ENCODE results near the gene ENPEP.

Gene ENPEP

GRCh38 chr4:110516106-110516922 lies 40.4 kb downstream of the ENPEP start:
- no peak overlapping the region for H3K27ac Mint-ChIP-seq
- no peaks in the 10 kb centered on the region for H3K27me3 Mint-ChIP-seq (ENCODE audit: low read depth)
- H3K36me3 Mint-ChIP-seq (ENCODE audit: low read depth): peaks cover 16% of the 10 kb centered on the region
- peak overlapping the region in 2 of 3 experiments; percentile 40 to 68 for H3K4me3 Mint-ChIP-seq
- H3K9me3 Mint-ChIP-seq: no peaks in the 10 kb centered on the region
- H3K4me1 Mint-ChIP-seq: peaks cover 5% of the 10 kb centered on the region
- TF ChIP-seq, protein P1, sequence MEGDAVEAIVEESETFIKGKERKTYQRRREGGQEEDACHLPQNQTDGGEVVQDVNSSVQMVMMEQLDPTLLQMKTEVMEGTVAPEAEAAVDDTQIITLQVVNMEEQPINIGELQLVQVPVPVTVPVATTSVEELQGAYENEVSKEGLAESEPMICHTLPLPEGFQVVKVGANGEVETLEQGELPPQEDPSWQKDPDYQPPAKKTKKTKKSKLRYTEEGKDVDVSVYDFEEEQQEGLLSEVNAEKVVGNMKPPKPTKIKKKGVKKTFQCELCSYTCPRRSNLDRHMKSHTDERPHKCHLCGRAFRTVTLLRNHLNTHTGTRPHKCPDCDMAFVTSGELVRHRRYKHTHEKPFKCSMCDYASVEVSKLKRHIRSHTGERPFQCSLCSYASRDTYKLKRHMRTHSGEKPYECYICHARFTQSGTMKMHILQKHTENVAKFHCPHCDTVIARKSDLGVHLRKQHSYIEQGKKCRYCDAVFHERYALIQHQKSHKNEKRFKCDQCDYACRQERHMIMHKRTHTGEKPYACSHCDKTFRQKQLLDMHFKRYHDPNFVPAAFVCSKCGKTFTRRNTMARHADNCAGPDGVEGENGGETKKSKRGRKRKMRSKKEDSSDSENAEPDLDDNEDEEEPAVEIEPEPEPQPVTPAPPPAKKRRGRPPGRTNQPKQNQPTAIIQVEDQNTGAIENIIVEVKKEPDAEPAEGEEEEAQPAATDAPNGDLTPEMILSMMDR (IDR thresholded peaks at IDR 0.05; ENCODE audit: unreplicated experiment in 3 of 3): peak; percentile 65 to 71 (median 68)

GRCh38 chr4:110518889-110519490 lies 43.0 kb downstream of the ENPEP start:
- TF ChIP-seq, protein P1 (IDR thresholded peaks at IDR 0.05; ENCODE audit: unreplicated experiment in 3 of 3): peak; percentile 65 to 67 (median 67)
- peaks cover 5% of the 10 kb centered on the region for H3K4me1 Mint-ChIP-seq
- no peak overlapping the region for H3K4me3 Mint-ChIP-seq
- H3K9me3 Mint-ChIP-seq: no peaks in the 10 kb centered on the region
- H3K27me3 Mint-ChIP-seq (ENCODE audit: low read depth): no peaks in the 10 kb centered on the region
- H3K27ac Mint-ChIP-seq: no peak overlapping the region
- H3K36me3 Mint-ChIP-seq (ENCODE audit: low read depth): peaks cover 33% of the 10 kb centered on the region

GRCh38 chr4:110520886-110521285 lies 44.9 kb downstream of the ENPEP start:
- H3K4me3 Mint-ChIP-seq: no peak overlapping the region
- no peaks in the 10 kb centered on the region for H3K27me3 Mint-ChIP-seq (ENCODE audit: low read depth)
- TF ChIP-seq, protein P1 (IDR thresholded peaks at IDR 0.05; ENCODE audit: unreplicated experiment in 3 of 3): no peak
- no peak overlapping the region for H3K27ac Mint-ChIP-seq
- H3K4me1 Mint-ChIP-seq: peaks cover 5% of the 10 kb centered on the region
- H3K36me3 Mint-ChIP-seq (ENCODE audit: low read depth): peaks cover 38% of the 10 kb centered on the region
- no peaks in the 10 kb centered on the region for H3K9me3 Mint-ChIP-seq

GRCh38 chr4:110526589-110526988 lies 50.6 kb downstream of the ENPEP start:
- H3K36me3 Mint-ChIP-seq (ENCODE audit: low read depth): peaks cover 35% of the 10 kb centered on the region
- TF ChIP-seq, protein P1 (IDR thresholded peaks at IDR 0.05; ENCODE audit: unreplicated experiment in 3 of 3): no peak
- peaks cover 8% of the 10 kb centered on the region for H3K4me1 Mint-ChIP-seq
- no peak overlapping the region for H3K4me3 Mint-ChIP-seq
- no peaks in the 10 kb centered on the region for H3K27me3 Mint-ChIP-seq (ENCODE audit: low read depth)
- peak overlapping the region in 1 of 3 experiments; percentile 22 for H3K27ac Mint-ChIP-seq
- no peaks in the 10 kb centered on the region for H3K9me3 Mint-ChIP-seq

GRCh38 chr4:110527156-110527555 lies 51.2 kb downstream of the ENPEP start:
- no peak overlapping the region for H3K4me3 Mint-ChIP-seq
- H3K36me3 Mint-ChIP-seq (ENCODE audit: low read depth): peaks cover 36% of the 10 kb centered on the region
- no peaks in the 10 kb centered on the region for H3K27me3 Mint-ChIP-seq (ENCODE audit: low read depth)
- peaks cover 8% of the 10 kb centered on the region for H3K4me1 Mint-ChIP-seq
- peak overlapping the region in 1 of 3 experiments; percentile 71 for H3K27ac Mint-ChIP-seq
- TF ChIP-seq, protein P1 (IDR thresholded peaks at IDR 0.05; ENCODE audit: unreplicated experiment in 3 of 3): no peak
- H3K9me3 Mint-ChIP-seq: no peaks in the 10 kb centered on the region

Data from nephron (organoid).